Uterus (tissue), 4 donors: ENCODE data around the gene PRKAR1A. TPM values are rescaled to one million over a fixed set of nuclear protein-coding genes. Genes with fewer than 3 reads are reported as not detected.
A peak's percentile ranks its signal among the peaks of the same experiment; 100 is the strongest.

Experiments
- DNase-seq, 2 donors: peaks; one replicate each; pipeline ENCODE4 v3.0.0-alpha.2; 2019 to 2020
- H3K27ac ChIP-seq, 2 donors: fragments of 200-600 bp; sonication (generic); 1 replicate in 1 of 2; 2 replicates in 1 of 2; pipeline ENCODE4 v1.5.1; 2016 to 2018
- H3K27me3 ChIP-seq, 2 donors: fragments of 200-600 bp; sonication (generic); one replicate each; pipeline ENCODE4 v1.5.1; 2018 to 2019; ENCODE audit warnings: control low read depth in 1 of 2
- H3K36me3 ChIP-seq, 2 donors: fragments of 200-600 bp; sonication (generic); one replicate each; pipeline ENCODE4 v1.5.1; 2019; ENCODE audit warnings: control low read depth in 1 of 2
- H3K4me1 ChIP-seq, 2 donors: fragments of 200-600 bp; sonication (generic); one replicate each; pipeline ENCODE4 v1.5.1; 2018 to 2019; ENCODE audit warnings: control low read depth in 1 of 2
- H3K4me3 ChIP-seq, 2 donors: fragments of 200-600 bp; sonication (generic); 1 replicate in 1 of 2; 2 replicates in 1 of 2; pipeline ENCODE4 v1.5.1; 2018 to 2019; ENCODE audit warnings: mild to moderate bottlenecking in 1 of 2
- H3K9me3 ChIP-seq, 2 donors: fragments of 200-600 bp; sonication (generic); one replicate each; pipeline ENCODE4 v1.5.1; 2019; ENCODE audit warnings: control low read depth in 1 of 2
- CTCF ChIP-seq, 4 experiments: fragments of 200-600 bp in 2 of 4; fragments of 450-650 bp in 2 of 4; sonication (generic) in 2 of 4; IDR thresholded peaks; one replicate each; pipeline ENCODE4 v1.5.1; 2016 to 2019; ENCODE audit warnings: antibody characterized with exemption in 4 of 4, mild to moderate bottlenecking in 2 of 4, moderate library complexity in 1 of 4
- POLR2A ChIP-seq, 2 donors: fragments of 450-650 bp; IDR thresholded peaks; one replicate each; pipeline ENCODE4 v1.6.1; 2016; ENCODE audit warnings: antibody characterized with exemption in 2 of 2, mild to moderate bottlenecking in 1 of 2, moderate library complexity in 1 of 2
- intact Hi-C: fragments of 100-400 bp; cut with DNase I; formaldehyde crosslinking; loops from one replicate; pipeline ENCODE4 v1.15.1; 2023; ENCODE audit warnings: low total_unique reads
- total RNA-seq, 4 donors: library from RNA; depleted of rRNA in 3 of 4; stranded (reverse); fragments of >200 nt in 3 of 4; gene quantifications; one replicate each; pipeline versions ENCODE4 v1.1.0 to v1.2.4, GENCODE V29; 2014 to 2023
- donor health status: DM: yes; HTN: yes; CAD: no.

The PRKAR1A gene
- total RNA-seq, 4 donors from 2014 or later = 171 to 532 (median 388) TPM

- H3K36me3 ChIP-seq = no peaks in the 10 kb centered on the region
- H3K27me3 ChIP-seq = no peaks in the 10 kb centered on the region
- H3K4me1 ChIP-seq = peaks cover 0 to 3% of the 10 kb centered on the region in 2 donors
- H3K27ac ChIP-seq = no peak overlapping the region
- DNase-seq = no peak
- H3K9me3 ChIP-seq = no peaks in the 10 kb centered on the region
- intact Hi-C loops = no loop called here
- no peak for TF ChIP-seq POLR2A (IDR thresholded peaks at IDR 0.05)
- TF ChIP-seq CTCF (IDR thresholded peaks at IDR 0.05) = no peak
- no peak overlapping the region for H3K4me3 ChIP-seq
Observed at GRCh38 chr17:68505951-68506350, 6.3 kb upstream of the PRKAR1A start.

- peaks cover 0 to 3% of the 10 kb centered on the region in 2 donors for H3K4me1 ChIP-seq
- no peaks in the 10 kb centered on the region for H3K27me3 ChIP-seq
- H3K9me3 ChIP-seq = no peaks in the 10 kb centered on the region
- no peak overlapping the region for H3K4me3 ChIP-seq
- H3K27ac ChIP-seq = no peak overlapping the region
- DNase-seq = no peak
- no peak for TF ChIP-seq CTCF (IDR thresholded peaks at IDR 0.05)
- no peak for TF ChIP-seq POLR2A (IDR thresholded peaks at IDR 0.05)
- intact Hi-C loops = no loop called here
- no peaks in the 10 kb centered on the region for H3K36me3 ChIP-seq
Observed at GRCh38 chr17:68507576-68507975, 4.7 kb upstream of the PRKAR1A start.

- H3K36me3 ChIP-seq = no peaks in the 10 kb centered on the region
- H3K4me3 ChIP-seq = no peak overlapping the region
- no peak for DNase-seq
- H3K27me3 ChIP-seq = no peaks in the 10 kb centered on the region
- peak overlapping the region in 1 of 2 donors; percentile 16 for H3K27ac ChIP-seq
- intact Hi-C loops = no loop called here
- H3K9me3 ChIP-seq = no peaks in the 10 kb centered on the region
- peaks cover 0 to 3% of the 10 kb centered on the region in 2 donors for H3K4me1 ChIP-seq
- TF ChIP-seq POLR2A (IDR thresholded peaks at IDR 0.05) = no peak
- TF ChIP-seq CTCF (IDR thresholded peaks at IDR 0.05) = no peak
Observed at GRCh38 chr17:68509141-68510057, 2.8 kb upstream of the PRKAR1A start.

- intact Hi-C loops = no loop called here
- DNase-seq = peak in 1 of 2 donors; percentile 70
Observed at GRCh38 chr17:68511254-68511670, 968 bp upstream of the PRKAR1A start.

More at GRCh38 chr17:68511254-68511670, 968 bp upstream of the PRKAR1A start:
- no peaks in the 10 kb centered on the region for H3K27me3 ChIP-seq
- no peaks in the 10 kb centered on the region for H3K9me3 ChIP-seq
- peak overlapping the region; percentile 64 to 75 for H3K4me3 ChIP-seq
- TF ChIP-seq CTCF (IDR thresholded peaks at IDR 0.05) (no peak), POLR2A (IDR thresholded peaks at IDR 0.05) (no peak)
- H3K27ac ChIP-seq = peak overlapping the region; percentile 99
- no peaks in the 10 kb centered on the region for H3K36me3 ChIP-seq
- peaks cover 0 to 3% of the 10 kb centered on the region in 2 donors for H3K4me1 ChIP-seq
